RWPE2 (cell line): ENCODE measurements around the gene SOX13.

Experiments
- ATAC-seq: fragments of 200-7000 bp; cut with Tn5 transposase; 3 replicates; pipeline ENCODE4 v1.9.1; 2021; ENCODE audit warnings: low read depth
- DNase-seq: peaks from one replicate; pipeline ENCODE4 v3.0.0-alpha.2; 2020; ENCODE audit warnings: low spot score
- H3K27ac ChIP-seq: fragments of 450-650 bp; 2 replicates; pipeline ENCODE4 v1.5.1; 2017; ENCODE audit warnings: mild to moderate bottlenecking; ENCODE audit not compliant: poor library complexity, severe bottlenecking
- H3K27me3 ChIP-seq: fragments of 250-450 bp; sonication (Bioruptor Pico); 2 replicates; pipeline ENCODE4 v1.5.1; 2021; ENCODE audit warnings: mild to moderate bottlenecking, moderate library complexity; ENCODE audit not compliant: insufficient read depth, poor library complexity, severe bottlenecking
- H3K36me3 ChIP-seq: fragments of 250-450 bp; sonication (Bioruptor Pico); 2 replicates; pipeline ENCODE4 v1.5.1; 2020; ENCODE audit warnings: low read depth, mild to moderate bottlenecking, moderate library complexity
- H3K4me1 ChIP-seq: fragments of 250-450 bp; sonication (Bioruptor Pico); 2 replicates; pipeline ENCODE4 v1.5.1; 2021; ENCODE audit warnings: mild to moderate bottlenecking, moderate library complexity; ENCODE audit not compliant: insufficient read depth, poor library complexity, severe bottlenecking
- H3K4me3 ChIP-seq: fragments of 250-450 bp; sonication (Bioruptor Pico); 2 replicates; pipeline ENCODE4 v1.5.1; 2021; ENCODE audit warnings: mild to moderate bottlenecking, moderate library complexity; ENCODE audit not compliant: severe bottlenecking
- H3K9me3 ChIP-seq: fragments of 250-450 bp; sonication (Bioruptor Pico); 2 replicates; pipeline ENCODE4 v1.5.1; 2021; ENCODE audit warnings: mild to moderate bottlenecking, moderate library complexity; ENCODE audit not compliant: severe bottlenecking
- TF ChIP-seq, protein P1 (sequence below): fragments of 450-650 bp; IDR thresholded peaks from one replicate; pipeline ENCODE4 v1.5.1; 2017; ENCODE audit warnings: mild to moderate bottlenecking, moderate library complexity; ENCODE audit not compliant: poor library complexity, severe bottlenecking

Gene SOX13

GRCh38 chr1:204031098-204031710 is 41.7 kb upstream of the SOX13 start:
- H3K4me1 ChIP-seq: no peaks in the 10 kb centered on the region
- no peak overlapping the region for H3K4me3 ChIP-seq
- H3K27ac ChIP-seq: no peak overlapping the region
- DNase-seq (no peak), ATAC-seq (no peak)
- TF ChIP-seq, protein P1, sequence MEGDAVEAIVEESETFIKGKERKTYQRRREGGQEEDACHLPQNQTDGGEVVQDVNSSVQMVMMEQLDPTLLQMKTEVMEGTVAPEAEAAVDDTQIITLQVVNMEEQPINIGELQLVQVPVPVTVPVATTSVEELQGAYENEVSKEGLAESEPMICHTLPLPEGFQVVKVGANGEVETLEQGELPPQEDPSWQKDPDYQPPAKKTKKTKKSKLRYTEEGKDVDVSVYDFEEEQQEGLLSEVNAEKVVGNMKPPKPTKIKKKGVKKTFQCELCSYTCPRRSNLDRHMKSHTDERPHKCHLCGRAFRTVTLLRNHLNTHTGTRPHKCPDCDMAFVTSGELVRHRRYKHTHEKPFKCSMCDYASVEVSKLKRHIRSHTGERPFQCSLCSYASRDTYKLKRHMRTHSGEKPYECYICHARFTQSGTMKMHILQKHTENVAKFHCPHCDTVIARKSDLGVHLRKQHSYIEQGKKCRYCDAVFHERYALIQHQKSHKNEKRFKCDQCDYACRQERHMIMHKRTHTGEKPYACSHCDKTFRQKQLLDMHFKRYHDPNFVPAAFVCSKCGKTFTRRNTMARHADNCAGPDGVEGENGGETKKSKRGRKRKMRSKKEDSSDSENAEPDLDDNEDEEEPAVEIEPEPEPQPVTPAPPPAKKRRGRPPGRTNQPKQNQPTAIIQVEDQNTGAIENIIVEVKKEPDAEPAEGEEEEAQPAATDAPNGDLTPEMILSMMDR: no peak
- no peaks in the 10 kb centered on the region for H3K9me3 ChIP-seq
- no peaks in the 10 kb centered on the region for H3K36me3 ChIP-seq
- H3K27me3 ChIP-seq: no peaks in the 10 kb centered on the region

GRCh38 chr1:204032642-204033235 is 40.2 kb upstream of the SOX13 start:
- no peaks in the 10 kb centered on the region for H3K9me3 ChIP-seq
- ATAC-seq (peak; percentile 45; the same call in 1 of the 3 replicates), DNase-seq (no peak)
- H3K4me1 ChIP-seq: no peaks in the 10 kb centered on the region
- H3K4me3 ChIP-seq: no peak overlapping the region
- TF ChIP-seq, protein P1: no peak
- no peaks in the 10 kb centered on the region for H3K36me3 ChIP-seq
- H3K27ac ChIP-seq: no peak overlapping the region
- H3K27me3 ChIP-seq: no peaks in the 10 kb centered on the region

DNA sequence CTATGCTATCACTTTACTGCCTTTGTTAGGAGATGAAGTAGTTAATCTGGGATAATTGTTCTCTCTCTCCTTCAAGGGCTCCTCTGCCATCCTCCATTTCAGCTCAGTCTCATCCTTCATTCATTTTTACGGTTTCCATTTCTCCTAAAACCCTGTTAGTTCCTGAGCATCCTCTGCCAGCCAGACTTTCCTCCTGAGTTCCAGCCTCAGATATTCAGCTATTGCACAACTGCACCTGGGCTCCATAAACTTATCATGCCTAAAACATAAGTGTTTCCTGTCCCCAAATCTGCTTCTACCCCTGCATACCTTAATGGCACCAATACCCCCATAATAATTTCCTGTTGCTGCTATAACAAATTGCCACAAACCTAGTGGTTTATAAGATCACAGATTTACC is 39.6 kb upstream of the SOX13 start:
- Histone ChIP-seq H3K36me3 (no peaks in the 10 kb centered on the region), H3K4me3 (no peak overlapping the region), H3K27ac (no peak overlapping the region), H3K4me1 (no peaks in the 10 kb centered on the region), H3K9me3 (no peaks in the 10 kb centered on the region), H3K27me3 (no peaks in the 10 kb centered on the region)
- TF ChIP-seq, protein P1: no peak
- ATAC-seq: no peak
- DNase-seq: no peak

GRCh38 chr1:204036882-204037655 is 35.8 kb upstream of the SOX13 start:
- TF ChIP-seq, protein P1: no peak
- Histone ChIP-seq H3K4me1 (no peaks in the 10 kb centered on the region), H3K9me3 (no peaks in the 10 kb centered on the region), H3K27ac (no peak overlapping the region), H3K4me3 (no peak overlapping the region), H3K36me3 (no peaks in the 10 kb centered on the region), H3K27me3 (no peaks in the 10 kb centered on the region)
- ATAC-seq (no peak; the same call in 2 of the 3 replicates), DNase-seq (no peak)
